ENCODE data around the gene NKIRAS2. TPM values are rescaled to one million over a fixed set of nuclear protein-coding genes. Genes with fewer than 3 reads are reported as not detected.
A peak's percentile ranks its signal among the peaks of the same experiment; 100 is the strongest.

NKIRAS2 gene
- total and polyA plus RNA-seq, 2 of the 13 experiments (the other 11 are each of a cell fraction or from before 2014, with no cell fraction given), result 27.9 to 42.0 TPM

DNA sequence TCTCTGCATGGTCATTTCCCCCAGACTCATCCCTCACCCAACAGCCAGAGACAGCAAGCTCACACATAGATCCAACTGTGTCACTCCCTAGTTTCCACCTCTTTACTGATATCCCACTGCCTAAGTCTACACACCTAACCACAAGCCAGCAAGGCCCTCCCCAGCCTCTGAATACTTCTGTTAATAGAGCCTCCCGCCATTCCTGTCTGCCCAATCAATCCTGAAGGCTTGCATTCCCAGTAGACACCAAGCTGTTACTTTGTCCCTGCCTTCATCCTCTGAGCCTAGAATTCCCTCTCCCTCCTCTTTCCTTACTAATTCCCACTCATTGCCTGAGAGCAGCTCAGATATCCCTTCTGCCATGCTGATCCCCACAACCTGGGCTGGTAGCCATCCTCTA is 25.8 kb downstream of the NKIRAS2 start (continued):
- TF ChIP-seq ZNF891 (CRISPR knock-in tag; IDR thresholded peaks at IDR 0.05) (no peak), ZNF350 (CRISPR knock-in tag; IDR thresholded peaks at IDR 0.05; ENCODE audit: borderline replicate concordance, low read depth) (no peak), EP300 (IDR thresholded peaks at IDR 0.05; ENCODE audit: low read depth in 2 of 2, low read length in 2 of 2) (no peak), EP300 (CRISPR knock-in tag; IDR thresholded peaks at IDR 0.05; ENCODE audit: borderline replicate concordance) (no peak), GZF1 (CRISPR knock-in tag; IDR thresholded peaks at IDR 0.05) (no peak)

DNA sequence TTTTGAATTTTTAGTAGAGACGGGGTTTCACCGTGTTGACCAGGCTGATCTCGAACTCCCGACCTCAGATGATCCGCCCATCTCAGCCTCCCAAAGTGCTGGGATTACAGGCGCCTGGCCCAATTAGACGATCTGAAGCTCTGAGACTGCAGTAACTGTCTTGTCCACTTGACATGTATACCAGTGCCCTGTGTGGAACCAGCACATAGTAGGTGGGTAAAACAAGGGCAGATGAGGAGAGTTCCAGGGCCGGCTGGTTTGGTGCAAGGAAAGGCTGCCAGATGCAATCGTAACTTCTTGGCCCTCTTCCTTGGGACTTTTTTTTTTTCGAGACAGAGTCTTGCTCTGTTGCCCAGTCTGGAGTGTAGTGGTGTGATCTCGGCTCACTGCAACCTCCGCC is 27.5 kb downstream of the NKIRAS2 start:
- Histone ChIP-seq H3K4me3 (replicated peaks in 1 of 3; ENCODE audit: insufficient read depth in 1 of 3, low read depth in 2 of 3, low read length in 3 of 3) (no peak overlapping the region), H3K79me2 (ENCODE audit: insufficient read depth, low read length) (no peaks in the 10 kb centered on the region), H3K9ac (ENCODE audit: insufficient read depth, low read depth, low read length) (no peak overlapping the region), H4K20me1 (ENCODE audit: insufficient read depth, low read length) (no peaks in the 10 kb centered on the region), H3K27me3 (ENCODE audit: control insufficient read depth in 1 of 2, insufficient read depth in 2 of 2, low read length in 2 of 2) (no peaks in the 10 kb centered on the region), H3K27ac (ENCODE audit: extremely low read length, insufficient read depth, low read length) (no peak overlapping the region), H3K36me3 (replicated peaks in 1 of 2; ENCODE audit: control insufficient read depth in 1 of 2, insufficient read depth in 2 of 2, low read length in 2 of 2) (no peaks in the 10 kb centered on the region), H2AFZ (ENCODE audit: low read length) (no peak overlapping the region), H3K4me1 (ENCODE audit: insufficient read depth, low read length) (peaks cover 31% of the 10 kb centered on the region), H3K4me2 (ENCODE audit: low read depth, low read length) (no peak overlapping the region), H3K9me3 (ENCODE audit: low read length) (no peaks in the 10 kb centered on the region)
- DNase-seq (ENCODE audit: low spot score), result no peak
- TF ChIP-seq SP4 (CRISPR knock-in tag; IDR thresholded peaks at IDR 0.05) (no peak), ZKSCAN1 (IDR thresholded peaks at IDR 0.05; ENCODE audit: low read length) (peak; percentile 56; the same call in 1 of the 2 replicates)
- ATAC-seq, result no peak
- intact Hi-C loops (cut with micrococcal nuclease; ENCODE audit: unreplicated experiment), result no loop called here
- POLR2A ChIA-PET, result no interaction called here
- in situ Hi-C loops (cut with HindIII; ENCODE audit: extremely low pct_ligation_motif_present, low pct_unique_long_range_greater_than_20kb), result no loop called here
- CTCF ChIA-PET (ENCODE audit: low intra/inter-chr PET ratio, low total read pairs), result no interaction called here
- no TSS peak for BruUV-seq (replicated peaks)
- WGBS (ENCODE audit: low lambda C conversion rate), result 85% methylated on average over 12 of the region's 12 CpGs
- FAIRE-seq, result no peak

DNA sequence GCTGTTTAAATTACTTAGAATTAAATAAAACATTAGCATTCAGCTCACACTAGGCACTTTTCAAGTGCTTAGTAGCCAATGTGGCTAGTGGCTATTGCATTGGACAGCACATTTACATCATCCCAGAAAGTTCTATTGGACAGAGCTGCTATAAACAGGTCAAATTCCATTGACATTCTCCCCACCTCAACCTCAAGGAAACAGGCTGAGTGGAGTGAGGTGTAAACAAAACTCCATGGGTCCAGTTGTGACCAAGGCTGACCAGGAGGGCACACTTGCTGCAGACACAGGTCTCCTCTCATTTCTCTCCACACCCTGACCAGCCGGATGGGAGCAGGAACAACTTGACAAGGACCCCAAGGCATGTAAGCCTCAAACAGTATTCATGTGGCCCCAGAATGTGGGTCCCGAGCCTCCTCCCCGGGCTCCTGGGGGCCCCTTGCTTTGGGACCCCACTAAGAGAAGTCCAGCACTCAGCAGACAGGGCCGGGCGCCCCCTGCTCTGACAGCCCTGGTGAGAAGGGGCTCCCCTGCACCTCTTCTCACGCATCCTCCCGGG is 30.0 kb downstream of the NKIRAS2 start:
- H3K27ac ChIP-seq (ENCODE audit: extremely low read length, insufficient read depth, low read length), result no peak overlapping the region
- POLR2A ChIA-PET, result interaction anchor here (1.3 to 1.4 kb wide), 2 partner anchors 33 to 42 kb away, joined by 3 to 4 read pairs; partner anchors contain the start of gene DNAJC7
- no peaks in the 10 kb centered on the region for H4K20me1 ChIP-seq (ENCODE audit: insufficient read depth, low read length)
- in situ Hi-C loops (cut with HindIII; ENCODE audit: extremely low pct_ligation_motif_present, low pct_unique_long_range_greater_than_20kb), result no loop called here
- 4% methylated on average over 7 of the region's 7 CpGs for WGBS (ENCODE audit: low lambda C conversion rate)
- peaks cover 45% of the 10 kb centered on the region for H3K4me1 ChIP-seq (ENCODE audit: insufficient read depth, low read length)
- BruUV-seq (replicated peaks), result no TSS peak
- H3K9ac ChIP-seq (ENCODE audit: insufficient read depth, low read depth, low read length), result peak overlapping the region; percentile 63
- H3K79me2 ChIP-seq (ENCODE audit: insufficient read depth, low read length), result no peaks in the 10 kb centered on the region
- FAIRE-seq, result peak; percentile 76
- intact Hi-C loops (cut with micrococcal nuclease; ENCODE audit: unreplicated experiment), result no loop called here
- H3K4me3 ChIP-seq (replicated peaks in 1 of 3; ENCODE audit: insufficient read depth in 1 of 3, low read depth in 2 of 3, low read length in 3 of 3), result peak overlapping the region; percentile 64 to 88 (median 67)
- H3K9me3 ChIP-seq (ENCODE audit: low read length), result no peaks in the 10 kb centered on the region
- DNase-seq (ENCODE audit: low spot score), result no peak
- no peaks in the 10 kb centered on the region for H3K36me3 ChIP-seq (replicated peaks in 1 of 2; ENCODE audit: control insufficient read depth in 1 of 2, insufficient read depth in 2 of 2, low read length in 2 of 2)
- CTCF ChIA-PET (ENCODE audit: low intra/inter-chr PET ratio, low total read pairs), result interaction anchor here (1.5 kb wide), 2 partner anchors 24 to 67 kb away, joined by 4 to 5 read pairs; no protein-coding TSS in a partner anchor
- no peaks in the 10 kb centered on the region; a peak in 1 of 5 replicates for H3K27me3 ChIP-seq (ENCODE audit: control insufficient read depth in 1 of 2, insufficient read depth in 2 of 2, low read length in 2 of 2)
- H3K4me2 ChIP-seq (ENCODE audit: low read depth, low read length), result peak overlapping the region; percentile 98
- ATAC-seq, result peak; percentile 59
- peak overlapping the region; percentile 91 for H2AFZ ChIP-seq (ENCODE audit: low read length)
- TF ChIP-seq, protein P1, sequence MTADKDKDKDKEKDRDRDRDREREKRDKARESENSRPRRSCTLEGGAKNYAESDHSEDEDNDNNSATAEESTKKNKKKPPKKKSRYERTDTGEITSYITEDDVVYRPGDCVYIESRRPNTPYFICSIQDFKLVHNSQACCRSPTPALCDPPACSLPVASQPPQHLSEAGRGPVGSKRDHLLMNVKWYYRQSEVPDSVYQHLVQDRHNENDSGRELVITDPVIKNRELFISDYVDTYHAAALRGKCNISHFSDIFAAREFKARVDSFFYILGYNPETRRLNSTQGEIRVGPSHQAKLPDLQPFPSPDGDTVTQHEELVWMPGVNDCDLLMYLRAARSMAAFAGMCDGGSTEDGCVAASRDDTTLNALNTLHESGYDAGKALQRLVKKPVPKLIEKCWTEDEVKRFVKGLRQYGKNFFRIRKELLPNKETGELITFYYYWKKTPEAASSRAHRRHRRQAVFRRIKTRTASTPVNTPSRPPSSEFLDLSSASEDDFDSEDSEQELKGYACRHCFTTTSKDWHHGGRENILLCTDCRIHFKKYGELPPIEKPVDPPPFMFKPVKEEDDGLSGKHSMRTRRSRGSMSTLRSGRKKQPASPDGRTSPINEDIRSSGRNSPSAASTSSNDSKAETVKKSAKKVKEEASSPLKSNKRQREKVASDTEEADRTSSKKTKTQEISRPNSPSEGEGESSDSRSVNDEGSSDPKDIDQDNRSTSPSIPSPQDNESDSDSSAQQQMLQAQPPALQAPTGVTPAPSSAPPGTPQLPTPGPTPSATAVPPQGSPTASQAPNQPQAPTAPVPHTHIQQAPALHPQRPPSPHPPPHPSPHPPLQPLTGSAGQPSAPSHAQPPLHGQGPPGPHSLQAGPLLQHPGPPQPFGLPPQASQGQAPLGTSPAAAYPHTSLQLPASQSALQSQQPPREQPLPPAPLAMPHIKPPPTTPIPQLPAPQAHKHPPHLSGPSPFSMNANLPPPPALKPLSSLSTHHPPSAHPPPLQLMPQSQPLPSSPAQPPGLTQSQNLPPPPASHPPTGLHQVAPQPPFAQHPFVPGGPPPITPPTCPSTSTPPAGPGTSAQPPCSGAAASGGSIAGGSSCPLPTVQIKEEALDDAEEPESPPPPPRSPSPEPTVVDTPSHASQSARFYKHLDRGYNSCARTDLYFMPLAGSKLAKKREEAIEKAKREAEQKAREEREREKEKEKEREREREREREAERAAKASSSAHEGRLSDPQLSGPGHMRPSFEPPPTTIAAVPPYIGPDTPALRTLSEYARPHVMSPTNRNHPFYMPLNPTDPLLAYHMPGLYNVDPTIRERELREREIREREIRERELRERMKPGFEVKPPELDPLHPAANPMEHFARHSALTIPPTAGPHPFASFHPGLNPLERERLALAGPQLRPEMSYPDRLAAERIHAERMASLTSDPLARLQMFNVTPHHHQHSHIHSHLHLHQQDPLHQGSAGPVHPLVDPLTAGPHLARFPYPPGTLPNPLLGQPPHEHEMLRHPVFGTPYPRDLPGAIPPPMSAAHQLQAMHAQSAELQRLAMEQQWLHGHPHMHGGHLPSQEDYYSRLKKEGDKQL (CRISPR knock-in tag; IDR thresholded peaks at IDR 0.05; ENCODE audit: low read depth), result no peak
- no peak for TF ChIP-seq NFIC (IDR thresholded peaks at IDR 0.05; ENCODE audit: low read length)
- TF ChIP-seq, protein P2, sequence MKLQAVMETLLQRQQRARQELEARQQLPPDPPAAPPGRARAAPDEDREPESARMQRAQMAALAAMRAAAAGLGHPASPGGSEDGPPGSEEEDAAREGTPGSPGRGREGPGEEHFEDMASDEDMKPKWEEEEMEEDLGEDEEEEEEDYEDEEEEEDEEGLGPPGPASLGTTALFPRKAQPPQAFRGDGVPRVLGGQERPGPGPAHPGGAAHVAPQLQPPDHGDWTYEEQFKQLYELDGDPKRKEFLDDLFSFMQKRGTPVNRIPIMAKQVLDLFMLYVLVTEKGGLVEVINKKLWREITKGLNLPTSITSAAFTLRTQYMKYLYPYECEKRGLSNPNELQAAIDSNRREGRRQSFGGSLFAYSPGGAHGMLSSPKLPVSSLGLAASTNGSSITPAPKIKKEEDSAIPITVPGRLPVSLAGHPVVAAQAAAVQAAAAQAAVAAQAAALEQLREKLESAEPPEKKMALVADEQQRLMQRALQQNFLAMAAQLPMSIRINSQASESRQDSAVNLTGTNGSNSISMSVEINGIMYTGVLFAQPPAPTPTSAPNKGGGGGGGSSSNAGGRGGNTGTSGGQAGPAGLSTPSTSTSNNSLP (IDR thresholded peaks at IDR 0.05; ENCODE audit: low read depth, low read length), result no peak

Measured in HepG2 (cell line).